ENCODE data around the gene MMP11.

Gene MMP11

DNA sequence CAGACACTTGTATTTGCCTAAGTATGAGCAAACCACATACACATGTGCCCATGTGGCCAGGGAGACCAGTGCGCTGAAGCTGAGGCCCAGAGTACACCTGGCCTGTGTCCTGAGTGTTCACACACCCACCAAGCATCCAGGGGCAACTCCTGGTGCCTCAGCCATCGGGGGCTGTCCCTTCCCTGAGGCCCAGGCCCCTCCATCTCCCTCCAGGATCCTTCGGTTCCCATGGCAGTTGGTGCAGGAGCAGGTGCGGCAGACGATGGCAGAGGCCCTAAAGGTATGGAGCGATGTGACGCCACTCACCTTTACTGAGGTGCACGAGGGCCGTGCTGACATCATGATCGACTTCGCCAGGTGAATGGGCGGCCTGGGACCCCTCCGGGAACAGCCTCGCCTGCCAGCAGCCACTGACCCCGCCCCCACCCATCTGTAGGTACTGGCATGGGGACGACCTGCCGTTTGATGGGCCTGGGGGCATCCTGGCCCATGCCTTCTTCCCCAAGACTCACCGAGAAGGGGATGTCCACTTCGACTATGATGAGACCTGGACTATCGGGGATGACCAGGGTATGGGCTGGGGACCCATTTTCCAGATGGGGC lies 7.6 kb downstream of the MMP11 start:
- no peak for DNase-seq (ENCODE audit: low read depth in 2 of 3, low spot score in 1 of 3)

- DNase-seq (ENCODE audit: low read depth in 2 of 3, low spot score in 1 of 3): no peak
These were observed 8.4 kb downstream of the MMP11 start for GRCh38 chr22:23781065-23781464.

DNA sequence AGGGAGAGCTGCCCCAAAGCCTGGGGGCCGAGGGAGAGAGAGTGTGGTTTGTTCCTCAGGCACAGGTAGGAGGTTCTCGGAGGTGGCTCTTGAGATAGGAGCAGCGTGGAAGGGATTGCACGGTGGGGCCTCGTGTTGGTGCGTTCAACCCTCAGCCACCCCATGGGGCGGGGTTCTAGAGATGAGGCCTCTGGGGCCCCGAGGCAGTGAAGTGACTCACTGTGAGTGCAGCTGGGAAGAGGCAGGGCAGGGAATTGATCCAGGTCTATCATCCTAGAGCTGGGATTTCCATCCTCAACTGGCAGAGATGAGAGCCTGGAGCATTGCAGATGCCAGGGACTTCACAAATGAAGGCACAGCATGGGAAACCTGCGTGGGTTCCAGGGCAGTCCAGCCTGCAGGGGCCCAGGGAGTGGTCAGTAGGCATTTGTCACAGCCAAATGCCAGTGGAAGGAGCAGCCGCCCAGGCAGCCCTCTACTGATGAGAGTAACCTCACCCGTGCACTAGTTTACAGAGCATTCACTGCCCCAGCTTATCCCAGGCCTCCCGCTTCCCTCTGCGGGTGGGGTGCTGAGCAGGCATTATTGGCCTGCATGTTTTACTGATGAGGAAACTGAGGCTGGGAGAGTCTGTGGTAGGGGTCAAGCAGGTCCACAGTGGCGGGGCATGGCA lies 9.0 kb downstream of the MMP11 start:
- DNase-seq (ENCODE audit: low read depth in 2 of 3, low spot score in 1 of 3): no peak

DNA sequence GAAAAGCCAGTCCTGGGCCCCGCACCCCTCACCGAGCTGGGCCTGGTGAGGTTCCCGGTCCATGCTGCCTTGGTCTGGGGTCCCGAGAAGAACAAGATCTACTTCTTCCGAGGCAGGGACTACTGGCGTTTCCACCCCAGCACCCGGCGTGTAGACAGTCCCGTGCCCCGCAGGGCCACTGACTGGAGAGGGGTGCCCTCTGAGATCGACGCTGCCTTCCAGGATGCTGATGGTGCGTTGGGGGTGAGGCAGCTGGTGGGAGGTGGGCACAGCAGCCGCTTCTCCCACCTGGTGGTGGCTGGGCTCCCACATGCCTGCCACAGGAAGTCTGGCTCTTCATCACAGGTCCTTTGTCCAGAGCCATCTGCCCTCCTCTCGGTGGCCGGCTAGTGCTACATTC lies 9.6 kb downstream of the MMP11 start:
- no peak for DNase-seq (ENCODE audit: low read depth in 2 of 3, low spot score in 1 of 3)

GRCh38 chr22:23782703-23783102 lies 10.1 kb downstream of the MMP11 start:
- no peak for DNase-seq (ENCODE audit: low read depth in 2 of 3, low spot score in 1 of 3)

GRCh38 chr22:23783265-23784150 lies 10.9 kb downstream of the MMP11 start:
- no peak for DNase-seq (ENCODE audit: low read depth in 2 of 3, low spot score in 1 of 3)

GRCh38 chr22:23784215-23784732 lies 11.6 kb downstream of the MMP11 start:
- no peak for DNase-seq (ENCODE audit: low read depth in 2 of 3, low spot score in 1 of 3)

DNA sequence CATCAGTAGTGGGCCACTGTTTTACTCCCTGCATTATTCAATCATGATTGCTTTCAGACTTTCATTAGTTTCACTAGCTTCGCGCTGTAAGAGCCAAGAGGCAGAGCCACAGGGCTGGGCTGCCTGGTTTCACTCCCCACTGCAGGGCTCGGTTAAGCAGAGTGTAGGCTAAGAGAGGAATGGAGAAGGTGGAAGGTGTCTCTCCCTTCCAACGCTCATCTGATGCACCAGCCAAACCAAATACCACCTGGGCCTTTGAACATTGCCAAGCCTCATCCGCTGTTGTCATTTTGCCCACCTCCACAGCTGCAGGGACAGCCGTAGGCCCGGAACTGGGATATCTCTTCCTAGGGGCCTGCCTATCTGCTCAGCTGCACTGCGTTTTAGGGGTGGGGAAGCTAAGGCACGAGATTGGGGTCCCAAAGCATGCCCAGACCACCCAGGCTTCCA lies 13.6 kb downstream of the MMP11 start:
- DNase-seq (ENCODE audit: low read depth in 2 of 3, low spot score in 1 of 3): no peak

- peak; percentile 85 to 88 (median 85) for DNase-seq (ENCODE audit: low read depth in 2 of 3, low spot score in 1 of 3)
These were observed 14.3 kb downstream of the MMP11 start, which contains the start of gene SMARCB1 for GRCh38 chr22:23786752-23787599. Gene SMARCB1, plus strand, starts transcription at chr22:23786966. Its CDS starts 204 bp downstream, at chr22:23787170.

- no peak for DNase-seq (ENCODE audit: low read depth in 2 of 3, low spot score in 1 of 3)
These were observed 14.9 kb downstream of the MMP11 start for GRCh38 chr22:23787600-23787896.

GRCh38 chr22:23787910-23788309 lies 15.3 kb downstream of the MMP11 start:
- DNase-seq (ENCODE audit: low read depth in 2 of 3, low spot score in 1 of 3): no peak

DNA sequence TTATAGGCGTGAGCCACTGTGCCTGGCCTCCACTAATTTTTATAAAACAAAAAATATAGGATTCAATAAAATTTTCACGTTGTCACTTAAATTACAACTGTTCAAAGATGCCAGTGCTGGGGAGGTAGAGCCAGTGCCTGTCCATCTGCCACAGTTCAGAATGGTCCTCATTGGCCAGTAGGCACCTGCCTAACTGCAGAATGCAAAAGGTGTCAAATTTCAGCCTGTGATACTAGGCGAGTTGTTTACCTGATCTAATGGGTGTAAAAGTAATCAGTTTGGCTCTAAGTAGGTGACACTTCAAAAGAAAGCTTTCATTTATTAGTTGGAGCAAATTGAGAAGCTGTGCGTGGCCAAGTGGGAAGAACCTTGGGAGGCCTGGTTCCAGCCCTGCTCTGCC lies 16.5 kb downstream of the MMP11 start:
- DNase-seq (ENCODE audit: low read depth in 2 of 3, low spot score in 1 of 3): no peak

GRCh38 chr22:23789638-23790037 lies 17.0 kb downstream of the MMP11 start:
- DNase-seq (ENCODE audit: low read depth in 2 of 3, low spot score in 1 of 3): no peak

DNA sequence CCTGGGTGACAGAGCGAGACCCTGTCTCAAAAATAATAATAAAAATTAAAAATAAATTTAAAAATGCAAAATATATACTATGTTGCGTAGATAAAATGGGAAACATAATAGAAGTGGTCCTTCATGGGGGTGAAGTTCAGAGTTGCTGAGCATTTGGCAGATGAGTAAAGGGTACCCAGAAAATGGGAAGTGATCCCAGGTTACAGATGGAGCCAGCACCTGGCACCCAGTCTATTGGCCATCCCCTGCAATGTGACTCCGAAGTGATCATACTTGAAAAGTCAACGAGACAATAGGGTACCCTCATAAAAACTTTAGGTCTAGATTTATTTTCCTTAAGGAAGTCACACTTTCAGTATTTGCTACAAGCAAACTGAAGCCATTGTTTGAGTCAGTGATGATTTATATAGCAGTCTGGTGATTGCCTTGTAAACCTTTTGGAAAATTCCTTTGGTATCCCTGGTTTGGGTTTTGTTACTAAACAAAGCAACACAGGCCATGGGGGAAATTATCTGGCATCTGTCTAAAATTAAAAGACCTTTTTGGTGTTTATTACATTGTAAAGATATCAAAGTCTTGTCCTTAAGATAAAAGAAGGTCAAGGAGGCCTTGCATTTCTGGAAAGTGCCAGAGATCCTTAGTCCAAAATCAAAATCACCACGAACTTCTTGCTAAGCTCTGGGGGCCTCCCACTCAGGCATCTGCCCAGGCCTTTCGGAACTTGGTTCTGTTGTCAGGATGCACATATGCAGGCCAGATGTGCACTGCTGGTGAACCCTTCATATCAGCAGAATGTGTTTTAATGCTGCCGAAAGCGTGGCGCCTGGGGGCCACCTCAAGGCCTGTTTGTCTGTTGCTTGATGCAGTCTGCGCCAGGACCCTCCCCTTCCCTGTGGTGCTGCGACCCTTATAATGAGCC lies 18.4 kb downstream of the MMP11 start:
- DNase-seq (ENCODE audit: low read depth in 2 of 3, low spot score in 1 of 3): no peak

- DNase-seq (ENCODE audit: low read depth in 2 of 3, low spot score in 1 of 3): no peak
These were observed 19.3 kb downstream of the MMP11 start for GRCh38 chr22:23791738-23792645.

DNA sequence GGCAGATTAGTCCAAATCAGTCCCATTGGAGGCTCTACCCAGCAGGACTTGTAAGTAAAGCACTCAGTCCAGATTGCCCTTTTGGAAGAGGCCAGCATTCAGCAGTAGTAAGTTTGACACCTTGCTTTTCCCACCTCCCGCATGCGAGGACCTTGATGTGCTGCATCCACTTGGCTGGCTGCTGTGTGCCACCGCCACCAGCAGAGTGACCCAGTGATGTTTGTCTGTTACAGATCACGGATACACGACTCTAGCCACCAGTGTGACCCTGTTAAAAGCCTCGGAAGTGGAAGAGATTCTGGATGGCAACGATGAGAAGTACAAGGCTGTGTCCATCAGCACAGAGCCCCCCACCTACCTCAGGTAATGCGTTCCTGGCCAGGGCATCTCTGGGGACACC lies 20.7 kb downstream of the MMP11 start:
- no peak for DNase-seq (ENCODE audit: low read depth in 2 of 3, low spot score in 1 of 3)

- DNase-seq (ENCODE audit: low read depth in 2 of 3, low spot score in 1 of 3): no peak
These were observed 23.8 kb downstream of the MMP11 start for GRCh38 chr22:23796461-23796860.

GRCh38 chr22:23800297-23801237 lies 27.9 kb downstream of the MMP11 start:
- no peak for DNase-seq (ENCODE audit: low read depth in 2 of 3, low spot score in 1 of 3)

Measured in stimulated activated CD4-positive, alpha-beta T cell treated with anti-CD3 and anti-CD28 coated beads, Interleukin-12 subunit alpha, Interleukin-12 subunit beta, amount 100 ng/mL, for 48 hours (primary cell).